Ovary (tissue), 9 donors: Measurements from ENCODE around the gene SLC29A4. TPM values are rescaled to one million over a fixed set of nuclear protein-coding genes. Genes with fewer than 3 reads are reported as not detected.
"Not testable (repeated sequence)": the region's sequence is repeated elsewhere in the genome, so short reads cannot be mapped to it uniquely, and the experiment has no call there.

Experiments
- DNase-seq, 5 donors: peaks; one replicate each; pipeline ENCODE4 v3.0.0-alpha.2; 2019 to 2020
- H3K27ac ChIP-seq, 2 donors: fragments of 200-600 bp; one replicate each; pipeline versions ENCODE4 v1.5.1 to v1.8.0; 2019 to 2022
- H3K27me3 ChIP-seq: fragments of 200-600 bp; one replicate; pipeline ENCODE4 v1.8.0; 2022
- H3K36me3 ChIP-seq: fragments of 200-600 bp; sonication (generic); one replicate; pipeline ENCODE4 v1.5.1; 2019
- H3K4me1 ChIP-seq: one replicate; pipeline ENCODE4 v1.8.1; 2013; ENCODE audit warnings: mild to moderate bottlenecking, moderate library complexity; ENCODE audit not compliant: insufficient read depth
- H3K4me3 ChIP-seq: fragments of 200-600 bp; sonication (generic); one replicate; pipeline ENCODE4 v1.5.1; 2017
- H3K9me3 ChIP-seq, 2 donors: fragments of 200-600 bp in 1 of 2; sonication (generic) in 1 of 2; one replicate each; pipeline versions ENCODE4 v1.5.1 to v1.8.1; 2013 to 2019; ENCODE audit warnings: mild to moderate bottlenecking in 1 of 2, moderate library complexity in 1 of 2
- EP300 ChIP-seq: sonication (generic); formaldehyde crosslinking; IDR thresholded peaks from one replicate; pipeline ENCODE4 v1.6.1; 2017; ENCODE audit warnings: antibody characterized with exemption
- POLR2A ChIP-seq: fragments of 450-650 bp; IDR thresholded peaks from one replicate; pipeline ENCODE4 v1.6.1; 2017; ENCODE audit warnings: antibody characterized with exemption, mild to moderate bottlenecking, moderate library complexity
- WGBS, 3 donors: extraction: QIAGEN DNeasy Blood & Tissue Kit in 1 of 3; methylation state at CpG; one replicate each; pipeline versions ENCODE4 v1.1.5 to v1.1.7; 2013 to 2017; 5-methylcytosine and 5-hydroxymethylcytosine counted together
- intact Hi-C, 4 donors: fragments of 100-400 bp; cut with DNase I; formaldehyde crosslinking; loops; one replicate each; pipeline versions ENCODE4 v1.11.0 to v1.15.1; 2022 to 2023
- polyA plus RNA-seq, 2 donors: library from polyadenylated mRNA; stranded (reverse); fragments of 200-250 nt in 1 of 2; fragments of 350-450 nt in 1 of 2; fragmentation: Illumina TruSeq in 1 of 2; extraction: RNeasy Lipid Tissue Mini Kit (QIAGEN cat#74804) in 1 of 2; gene quantifications; one replicate each; pipeline ENCODE4 v1.2.3, GENCODE V29; 2013 to 2014
- total RNA-seq, 7 donors: library from RNA; depleted of rRNA in 2 of 7; stranded (reverse); fragments of >200 nt in 2 of 7; fragmentation: NEBNext Ultra II Directional in 3 of 7; extraction: Animal tissue kit (Norgen Biotek cat#: 25700) in 3 of 7; gene quantifications; one replicate each; pipeline versions ENCODE4 v1.1.0 to v1.2.4, GENCODE V29; 2016 to 2023
- TF ChIP-seq, protein P1 (sequence below), 3 donors: fragments of 450-650 bp in 2 of 3; fragments of 200-600 bp in 1 of 3; IDR thresholded peaks; one replicate each; pipeline versions ENCODE4 v1.5.1 to v1.8.0; 2016 to 2022; ENCODE audit warnings: antibody characterized with exemption in 3 of 3, mild to moderate bottlenecking in 1 of 3
- donor health status: DM: no; HTN: no; CAD: no; lungs with moderate emphysema.
- donor health status: DM: no; HTN: no; CAD: no.
- donor health status: Bipolar disorder and iron deficiency.
- donor health status: DM: yes; HTN: yes; CAD: no.
- donor health status: DM: no; HTN: no; CAD: no.
- donor health status: DM: yes; HTN: yes; CAD: no.

The SLC29A4 gene
- total and polyA plus RNA-seq, 9 donors: 1.1 to 9.9 (median 2.2) TPM

DNA sequence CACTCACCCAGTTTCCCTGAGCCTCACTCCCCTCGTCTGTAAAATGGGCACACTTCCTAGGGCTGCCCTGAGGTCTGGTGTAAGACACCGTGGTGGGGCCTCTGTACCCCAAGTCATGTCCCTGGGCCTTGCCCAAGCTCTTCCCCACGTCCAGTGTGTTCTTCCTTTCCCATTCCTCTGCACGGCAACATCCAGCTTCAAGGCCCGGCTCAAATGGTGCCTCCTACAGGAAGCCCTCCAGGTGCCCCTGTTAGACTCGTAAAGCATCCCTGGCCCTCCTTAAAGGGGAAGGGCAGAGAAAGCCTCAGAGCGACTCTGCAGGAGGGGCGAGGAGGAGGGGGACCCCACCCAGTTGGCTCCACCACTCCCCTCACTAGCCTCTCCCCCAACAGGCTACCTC is 8.6 kb downstream of the SLC29A4 start:
- no peak overlapping the region for H3K4me3 ChIP-seq
- intact Hi-C loops: no loop called here

DNA sequence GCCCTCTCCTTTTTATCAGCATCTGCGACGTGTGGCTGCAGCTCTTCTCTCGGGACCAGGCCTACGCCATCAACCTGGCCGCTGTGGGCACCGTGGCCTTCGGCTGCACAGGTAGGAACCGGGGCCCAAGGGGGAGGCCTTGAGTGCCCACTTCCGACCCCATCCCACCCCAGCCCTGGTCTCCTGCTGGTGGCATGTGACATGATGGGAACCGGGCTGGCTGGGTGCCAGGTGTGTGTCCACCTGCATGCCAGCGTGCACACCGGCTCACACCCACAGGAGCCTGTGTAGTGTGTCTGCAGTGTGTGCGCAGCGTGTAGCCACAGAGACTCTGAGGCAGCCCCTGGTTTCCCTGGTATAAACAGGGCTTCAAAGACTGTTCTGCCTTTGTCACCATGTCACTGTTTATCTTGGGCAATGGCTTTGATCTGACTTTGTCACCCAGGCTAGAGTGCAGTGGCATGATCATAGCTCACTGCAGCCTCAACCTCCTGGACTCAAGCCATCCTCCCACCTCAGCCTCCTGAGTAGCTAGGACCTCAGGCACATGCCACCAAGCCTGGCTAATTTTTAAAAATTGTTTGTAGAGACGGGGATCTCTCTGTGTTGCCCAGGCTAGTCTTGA is 9.1 kb downstream of the SLC29A4 start:
- not testable (repeated sequence) for H3K9me3 ChIP-seq
- 79 to 82% (median 82%) methylated on average over 15 of the region's 15 CpGs for WGBS, 3 donors

More for the DNA sequence above, 8.6 kb downstream of the SLC29A4 start:
- no peaks in the 10 kb centered on the region for H3K36me3 ChIP-seq
- WGBS, 3 donors: 85 to 93% (median 92%) methylated on average over 8 of the region's 8 CpGs
- no peak overlapping the region for H3K27ac ChIP-seq
- TF ChIP-seq, protein P1, sequence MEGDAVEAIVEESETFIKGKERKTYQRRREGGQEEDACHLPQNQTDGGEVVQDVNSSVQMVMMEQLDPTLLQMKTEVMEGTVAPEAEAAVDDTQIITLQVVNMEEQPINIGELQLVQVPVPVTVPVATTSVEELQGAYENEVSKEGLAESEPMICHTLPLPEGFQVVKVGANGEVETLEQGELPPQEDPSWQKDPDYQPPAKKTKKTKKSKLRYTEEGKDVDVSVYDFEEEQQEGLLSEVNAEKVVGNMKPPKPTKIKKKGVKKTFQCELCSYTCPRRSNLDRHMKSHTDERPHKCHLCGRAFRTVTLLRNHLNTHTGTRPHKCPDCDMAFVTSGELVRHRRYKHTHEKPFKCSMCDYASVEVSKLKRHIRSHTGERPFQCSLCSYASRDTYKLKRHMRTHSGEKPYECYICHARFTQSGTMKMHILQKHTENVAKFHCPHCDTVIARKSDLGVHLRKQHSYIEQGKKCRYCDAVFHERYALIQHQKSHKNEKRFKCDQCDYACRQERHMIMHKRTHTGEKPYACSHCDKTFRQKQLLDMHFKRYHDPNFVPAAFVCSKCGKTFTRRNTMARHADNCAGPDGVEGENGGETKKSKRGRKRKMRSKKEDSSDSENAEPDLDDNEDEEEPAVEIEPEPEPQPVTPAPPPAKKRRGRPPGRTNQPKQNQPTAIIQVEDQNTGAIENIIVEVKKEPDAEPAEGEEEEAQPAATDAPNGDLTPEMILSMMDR (IDR thresholded peaks at IDR 0.05): no peak
- TF ChIP-seq EP300 (no peak), POLR2A (no peak)
- no peaks in the 10 kb centered on the region for H3K27me3 ChIP-seq
- H3K9me3 ChIP-seq: no peaks in the 10 kb centered on the region
- DNase-seq: no peak
- no peaks in the 10 kb centered on the region for H3K4me1 ChIP-seq

DNA sequence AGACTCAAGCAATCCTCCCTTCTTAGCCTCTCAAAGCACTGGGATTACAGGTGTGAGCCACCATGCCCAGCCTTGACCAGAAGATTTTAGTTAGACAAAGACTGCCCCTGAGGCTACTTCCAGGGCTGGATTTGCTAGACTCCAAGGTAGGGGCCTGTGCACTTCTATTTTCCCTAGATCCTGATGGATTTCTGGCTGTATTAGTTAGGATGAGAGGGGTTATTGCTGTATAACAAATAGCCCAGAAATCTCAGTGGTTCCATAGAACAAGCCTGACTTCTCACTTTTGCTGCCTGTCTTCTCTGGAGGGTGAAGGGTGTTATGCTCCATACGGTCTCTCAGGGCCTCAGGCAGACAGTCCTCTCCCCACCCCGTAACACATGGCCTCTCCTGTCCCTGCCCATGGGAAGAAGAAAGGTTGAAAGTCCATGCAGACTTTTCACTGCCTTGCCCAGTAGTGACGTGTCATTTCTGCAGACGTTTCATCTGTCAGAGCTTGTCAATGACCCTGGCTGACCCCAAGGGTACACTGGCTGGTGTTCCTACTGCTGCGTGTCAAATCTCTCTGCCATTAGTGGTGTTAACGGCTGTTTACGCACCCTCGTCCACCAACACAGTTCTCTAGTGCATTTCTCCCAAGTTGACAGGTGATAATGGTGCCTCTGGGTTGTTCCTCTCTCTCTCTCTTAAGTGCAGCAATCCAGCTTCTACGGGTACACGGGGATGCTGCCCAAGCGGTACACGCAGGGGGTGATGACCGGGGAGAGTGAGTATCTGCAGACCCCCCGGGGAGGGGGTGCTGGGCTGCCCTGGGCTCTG is 11.6 kb downstream of the SLC29A4 start:
- no peak for DNase-seq
- Histone ChIP-seq H3K27me3 (no peaks in the 10 kb centered on the region), H3K9me3 (no peaks in the 10 kb centered on the region), H3K27ac (no peak overlapping the region), H3K4me3 (no peak overlapping the region), H3K36me3 (no peaks in the 10 kb centered on the region), H3K4me1 (no peaks in the 10 kb centered on the region)
- 85 to 87% (median 86%) methylated on average over 14 of the region's 14 CpGs for whole genome bisulfite sequencing, 3 donors
- intact Hi-C loops: no loop called here
- no peak for TF ChIP-seq EP300
- TF ChIP-seq, protein P1 (IDR thresholded peaks at IDR 0.05): no peak
- TF ChIP-seq POLR2A: no peak

More for the DNA sequence above, 9.1 kb downstream of the SLC29A4 start:
- H3K27me3 ChIP-seq, DNase-seq, intact Hi-C loops, H3K36me3 ChIP-seq, H3K4me3 ChIP-seq, H3K4me1 ChIP-seq, H3K27ac ChIP-seq: not testable (repeated sequence)

GRCh38 chr7:5295039-5296014 is 12.6 kb downstream of the SLC29A4 start:
- TF ChIP-seq, protein P1 (IDR thresholded peaks at IDR 0.05): no peak
- TF ChIP-seq POLR2A (no peak), EP300 (no peak)
- intact Hi-C loops: no loop called here
- Histone ChIP-seq H3K27ac (no peak overlapping the region), H3K9me3 (no peaks in the 10 kb centered on the region), H3K4me3 (no peak overlapping the region), H3K27me3 (no peaks in the 10 kb centered on the region), H3K4me1 (no peaks in the 10 kb centered on the region), H3K36me3 (no peaks in the 10 kb centered on the region)
- DNase-seq: no peak
- 87 to 91% (median 90%) methylated on average over 32 to 33 of the region's 33 CpGs for WGBS, 3 donors
